Neutrophil (primary cell): Measurements from ENCODE around the gene SNX24.

Experiments used
- H3K27ac ChIP-seq: fragments of 200-600 bp; sonication (generic); 2 replicates; pipeline ENCODE4 v1.5.1; 2016; ENCODE audit warnings: mild to moderate bottlenecking, moderate library complexity
- H3K27me3 ChIP-seq: fragments of 200-600 bp; sonication (generic); 2 replicates; pipeline ENCODE4 v1.6.0; 2016; ENCODE audit warnings: mild to moderate bottlenecking
- H3K36me3 ChIP-seq: fragments of 200-600 bp; sonication (generic); 2 replicates; pipeline ENCODE4 v1.5.1; 2017
- H3K4me1 ChIP-seq, 2 experiments: fragments of 200-600 bp in 1 of 2; sonication (generic) in 1 of 2; 1 replicate in 1 of 2; 2 replicates in 1 of 2; pipeline versions ENCODE4 v1.5.1 to v1.6.1; 2013 to 2016; ENCODE audit warnings: low read depth in 1 of 2, low read length in 1 of 2, mild to moderate bottlenecking in 1 of 2, moderate library complexity in 1 of 2; ENCODE audit not compliant: control insufficient read depth in 1 of 2, insufficient read depth in 1 of 2
- H3K4me3 ChIP-seq, 2 experiments: fragments of 200-600 bp in 1 of 2; sonication (generic) in 1 of 2; 1 replicate in 1 of 2; 2 replicates in 1 of 2; pipeline ENCODE4 v1.5.1; 2013 to 2016; ENCODE audit warnings: low read depth in 1 of 2, low read length in 1 of 2, mild to moderate bottlenecking in 1 of 2, moderate library complexity in 1 of 2
- H3K9me3 ChIP-seq: fragments of 200-600 bp; sonication (generic); 2 replicates; pipeline ENCODE4 v1.5.1; 2016
- TF ChIP-seq, protein P1 (sequence below): fragments of 200-600 bp; sonication (generic); IDR thresholded peaks from 2 replicates; pipeline ENCODE4 v1.5.1; 2016; ENCODE audit warnings: antibody characterized with exemption

SNX24 gene

DNA sequence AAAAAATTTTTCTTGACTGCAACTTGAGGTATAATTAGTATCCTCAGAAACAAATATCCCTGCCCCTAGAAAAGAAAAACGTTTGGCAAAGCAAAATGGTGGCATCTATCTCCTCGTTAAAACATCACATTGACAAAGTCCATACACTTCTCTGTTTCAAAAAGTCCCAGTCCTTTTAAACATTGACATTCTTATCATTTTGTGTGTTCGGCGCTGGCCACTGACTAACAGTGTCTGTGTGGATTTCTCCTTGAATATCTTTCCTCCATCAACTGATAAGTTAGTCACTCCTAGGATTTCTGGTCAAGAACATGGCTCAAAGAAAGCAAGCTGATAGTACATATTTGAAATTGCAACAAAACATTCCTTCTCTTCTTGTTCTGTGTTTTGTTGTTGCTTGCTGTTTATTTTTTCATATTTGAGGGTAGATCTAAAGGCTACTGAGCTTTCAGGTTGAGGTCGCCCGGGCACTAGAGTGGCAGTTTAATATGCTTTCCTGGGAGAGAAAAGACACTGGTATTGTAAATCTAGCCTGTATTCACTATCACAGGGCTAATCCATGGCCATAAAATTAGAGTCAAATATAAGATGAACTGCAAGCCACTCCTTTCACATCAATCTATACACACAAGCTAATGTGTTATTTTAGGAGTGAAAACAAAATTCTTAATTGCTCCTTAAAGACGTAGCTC lies 199.7 kb downstream of the SNX24 start:
- Histone ChIP-seq H3K27ac (no peak overlapping the region), H3K36me3 (no peaks in the 10 kb centered on the region), H3K27me3 (peaks cover 58% of the 10 kb centered on the region), H3K4me3 (no peak overlapping the region), H3K9me3 (no peaks in the 10 kb centered on the region), H3K4me1 (no peaks in the 10 kb centered on the region)
- TF ChIP-seq, protein P1, sequence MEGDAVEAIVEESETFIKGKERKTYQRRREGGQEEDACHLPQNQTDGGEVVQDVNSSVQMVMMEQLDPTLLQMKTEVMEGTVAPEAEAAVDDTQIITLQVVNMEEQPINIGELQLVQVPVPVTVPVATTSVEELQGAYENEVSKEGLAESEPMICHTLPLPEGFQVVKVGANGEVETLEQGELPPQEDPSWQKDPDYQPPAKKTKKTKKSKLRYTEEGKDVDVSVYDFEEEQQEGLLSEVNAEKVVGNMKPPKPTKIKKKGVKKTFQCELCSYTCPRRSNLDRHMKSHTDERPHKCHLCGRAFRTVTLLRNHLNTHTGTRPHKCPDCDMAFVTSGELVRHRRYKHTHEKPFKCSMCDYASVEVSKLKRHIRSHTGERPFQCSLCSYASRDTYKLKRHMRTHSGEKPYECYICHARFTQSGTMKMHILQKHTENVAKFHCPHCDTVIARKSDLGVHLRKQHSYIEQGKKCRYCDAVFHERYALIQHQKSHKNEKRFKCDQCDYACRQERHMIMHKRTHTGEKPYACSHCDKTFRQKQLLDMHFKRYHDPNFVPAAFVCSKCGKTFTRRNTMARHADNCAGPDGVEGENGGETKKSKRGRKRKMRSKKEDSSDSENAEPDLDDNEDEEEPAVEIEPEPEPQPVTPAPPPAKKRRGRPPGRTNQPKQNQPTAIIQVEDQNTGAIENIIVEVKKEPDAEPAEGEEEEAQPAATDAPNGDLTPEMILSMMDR = no peak

DNA sequence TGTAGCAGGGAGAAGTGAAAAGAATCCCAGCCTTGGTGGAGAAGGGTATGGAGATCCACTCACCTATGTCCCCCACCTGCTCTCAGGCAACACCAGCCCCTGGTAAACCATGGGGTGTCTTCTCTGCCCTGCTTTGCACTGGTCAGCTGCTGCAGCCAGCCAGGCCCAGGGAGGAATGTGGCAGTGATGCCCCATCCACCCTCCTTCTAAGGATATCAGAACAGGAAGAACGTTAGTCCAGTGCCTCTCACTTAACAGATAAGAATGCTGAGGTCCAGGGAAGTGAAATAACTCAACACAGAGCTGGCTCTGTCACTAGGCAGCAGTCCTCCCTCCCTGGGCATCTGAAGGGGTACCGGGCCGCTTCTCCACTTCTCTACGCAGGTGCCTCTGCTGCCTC lies 200.8 kb downstream of the SNX24 start:
- Histone ChIP-seq H3K4me3 (no peak overlapping the region), H3K36me3 (no peaks in the 10 kb centered on the region), H3K9me3 (no peaks in the 10 kb centered on the region), H3K27ac (no peak overlapping the region), H3K4me1 (no peaks in the 10 kb centered on the region), H3K27me3 (peaks cover 46% of the 10 kb centered on the region)
- TF ChIP-seq, protein P1 = no peak

DNA sequence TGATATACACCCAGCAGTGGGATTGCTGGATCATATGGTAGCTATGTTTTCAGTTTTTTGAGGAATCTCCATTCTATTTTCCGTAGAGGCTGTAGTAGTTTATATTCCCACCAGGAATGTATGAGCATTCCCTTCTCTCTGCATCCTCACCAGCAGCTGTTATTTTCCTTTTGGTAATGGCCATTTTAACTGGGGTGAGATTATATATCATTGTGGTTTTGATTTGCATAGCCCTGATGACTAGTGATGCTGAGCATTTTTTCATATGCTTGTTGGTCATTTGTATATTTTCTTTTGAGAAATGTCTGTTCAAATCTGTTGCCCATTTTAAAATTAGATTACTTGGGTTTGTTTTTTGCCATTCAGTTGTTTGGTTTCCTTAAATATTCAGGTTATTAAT lies 202.3 kb downstream of the SNX24 start:
- no peak overlapping the region for H3K4me3 ChIP-seq
- H3K4me1 ChIP-seq = no peaks in the 10 kb centered on the region
- H3K27ac ChIP-seq = no peak overlapping the region
- no peaks in the 10 kb centered on the region for H3K9me3 ChIP-seq
- H3K27me3 ChIP-seq = peaks cover 34% of the 10 kb centered on the region
- TF ChIP-seq, protein P1 = no peak
- H3K36me3 ChIP-seq = no peaks in the 10 kb centered on the region

DNA sequence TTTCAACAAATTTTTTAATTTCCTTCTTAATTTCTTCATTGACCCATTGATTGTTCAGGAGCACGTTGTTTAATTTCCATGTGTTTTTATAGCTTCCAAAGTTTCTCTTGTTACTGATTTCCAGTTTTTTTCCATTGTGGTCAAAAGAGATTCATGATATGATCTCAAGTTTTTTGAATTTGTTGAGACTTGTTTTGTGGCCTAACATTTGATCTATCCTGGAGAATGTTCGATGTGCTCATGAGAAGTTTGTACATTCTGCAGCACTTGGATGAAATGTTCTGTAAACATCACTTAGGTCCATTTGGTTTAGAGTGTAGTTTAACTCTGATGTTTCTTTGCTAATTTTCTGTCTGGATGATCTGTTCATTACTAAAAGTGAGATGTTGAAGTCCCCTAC lies 205.8 kb downstream of the SNX24 start:
- no peaks in the 10 kb centered on the region for H3K4me1 ChIP-seq
- peaks cover 11% of the 10 kb centered on the region for H3K27me3 ChIP-seq
- no peaks in the 10 kb centered on the region for H3K36me3 ChIP-seq
- TF ChIP-seq, protein P1 = no peak
- H3K4me3 ChIP-seq = no peak overlapping the region
- no peaks in the 10 kb centered on the region for H3K9me3 ChIP-seq
- H3K27ac ChIP-seq = no peak overlapping the region
